ENCODE data around the gene TLK2.

DNA sequence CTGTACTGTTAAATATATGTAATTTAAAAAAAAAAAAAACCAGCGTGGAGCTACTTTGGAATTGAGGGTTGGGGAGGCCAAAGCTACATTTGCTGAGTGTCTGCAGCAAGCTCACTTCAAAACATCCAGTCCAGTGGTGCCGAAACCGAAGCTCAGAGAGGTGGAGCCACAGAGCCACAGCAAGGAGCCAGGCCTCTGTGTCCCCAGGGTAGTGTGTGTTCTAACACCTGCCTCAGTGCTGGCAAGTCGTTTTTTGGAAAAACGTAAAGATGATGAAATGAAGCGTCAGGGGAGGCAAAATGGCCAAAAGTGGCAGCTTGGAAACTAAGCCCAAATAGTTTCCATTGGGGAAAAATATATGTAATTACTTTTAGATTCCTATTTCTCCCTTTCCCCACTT, 112.7 kb downstream of the TLK2 start:
- TF ChIP-seq EZH2 (IDR thresholded peaks at IDR 0.05; ENCODE audit: borderline replicate concordance, low read depth, low read length, poor library complexity, severe bottlenecking) = no peak
- TF ChIP-seq, protein P1, sequence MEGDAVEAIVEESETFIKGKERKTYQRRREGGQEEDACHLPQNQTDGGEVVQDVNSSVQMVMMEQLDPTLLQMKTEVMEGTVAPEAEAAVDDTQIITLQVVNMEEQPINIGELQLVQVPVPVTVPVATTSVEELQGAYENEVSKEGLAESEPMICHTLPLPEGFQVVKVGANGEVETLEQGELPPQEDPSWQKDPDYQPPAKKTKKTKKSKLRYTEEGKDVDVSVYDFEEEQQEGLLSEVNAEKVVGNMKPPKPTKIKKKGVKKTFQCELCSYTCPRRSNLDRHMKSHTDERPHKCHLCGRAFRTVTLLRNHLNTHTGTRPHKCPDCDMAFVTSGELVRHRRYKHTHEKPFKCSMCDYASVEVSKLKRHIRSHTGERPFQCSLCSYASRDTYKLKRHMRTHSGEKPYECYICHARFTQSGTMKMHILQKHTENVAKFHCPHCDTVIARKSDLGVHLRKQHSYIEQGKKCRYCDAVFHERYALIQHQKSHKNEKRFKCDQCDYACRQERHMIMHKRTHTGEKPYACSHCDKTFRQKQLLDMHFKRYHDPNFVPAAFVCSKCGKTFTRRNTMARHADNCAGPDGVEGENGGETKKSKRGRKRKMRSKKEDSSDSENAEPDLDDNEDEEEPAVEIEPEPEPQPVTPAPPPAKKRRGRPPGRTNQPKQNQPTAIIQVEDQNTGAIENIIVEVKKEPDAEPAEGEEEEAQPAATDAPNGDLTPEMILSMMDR (conservative IDR thresholded peaks at IDR 0.05; ENCODE audit: low read depth, low read length) = no peak

All from A673 (cell line).